ENCODE measurements around the gene TMPRSS9. TPM values are rescaled to one million over a fixed set of nuclear protein-coding genes. Genes with fewer than 3 reads are reported as not detected.

TMPRSS9 gene
- not detected for total RNA-seq
- long read RNA-seq, result 0 reads

DNA sequence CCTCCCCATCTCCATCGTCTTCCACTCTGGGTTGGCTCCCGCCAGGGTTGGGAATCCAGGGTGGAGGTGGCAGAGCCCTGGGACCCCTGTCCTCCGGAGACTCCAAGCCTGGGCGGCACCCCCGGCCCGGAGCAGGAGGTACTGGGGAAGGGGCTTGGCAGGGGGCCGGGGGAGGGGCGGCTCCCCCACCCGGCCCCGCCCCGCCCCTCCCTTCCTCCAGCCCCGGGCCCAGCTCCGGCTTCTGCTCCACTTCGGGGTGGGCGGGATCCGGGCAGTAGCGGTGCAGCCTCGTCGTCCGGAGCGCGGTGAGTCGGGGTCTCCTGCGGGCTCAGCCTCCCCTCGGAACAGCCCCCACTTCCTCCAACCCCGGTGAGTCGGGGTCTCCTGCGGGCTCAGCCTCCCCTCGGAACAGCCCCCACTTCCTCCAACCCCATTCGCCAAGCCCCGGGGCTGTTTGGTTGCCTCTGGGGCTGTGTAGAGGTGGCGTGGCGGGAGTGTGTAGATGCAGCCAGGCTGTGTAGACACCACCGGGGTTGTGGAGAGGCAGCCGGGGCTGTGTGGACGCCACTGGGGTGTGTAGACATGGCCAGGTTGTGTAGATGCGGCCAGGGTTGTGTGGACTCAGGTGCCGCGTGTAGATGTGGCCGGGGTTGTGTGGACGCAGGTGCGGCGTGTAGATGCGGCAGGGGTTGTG lies at the start of gene TMPRSS9:
Gene TMPRSS9 (plus strand): TSS at position 274 of the 694 bp plus-strand sequence. CDS start 29,521 bp downstream, outside the sequence.
- DNase-seq, result no peak
- ATAC-seq (ENCODE audit: poor library complexity), result no peak
- intact Hi-C loops (cut with DNase I), result no loop called here

GRCh38 chr19:2311093-2311492 lies 49.0 kb upstream of the TMPRSS9 start:
- ATAC-seq (ENCODE audit: poor library complexity), result no peak
- no peak for DNase-seq
- intact Hi-C loops (cut with DNase I), result no loop called here

DNA sequence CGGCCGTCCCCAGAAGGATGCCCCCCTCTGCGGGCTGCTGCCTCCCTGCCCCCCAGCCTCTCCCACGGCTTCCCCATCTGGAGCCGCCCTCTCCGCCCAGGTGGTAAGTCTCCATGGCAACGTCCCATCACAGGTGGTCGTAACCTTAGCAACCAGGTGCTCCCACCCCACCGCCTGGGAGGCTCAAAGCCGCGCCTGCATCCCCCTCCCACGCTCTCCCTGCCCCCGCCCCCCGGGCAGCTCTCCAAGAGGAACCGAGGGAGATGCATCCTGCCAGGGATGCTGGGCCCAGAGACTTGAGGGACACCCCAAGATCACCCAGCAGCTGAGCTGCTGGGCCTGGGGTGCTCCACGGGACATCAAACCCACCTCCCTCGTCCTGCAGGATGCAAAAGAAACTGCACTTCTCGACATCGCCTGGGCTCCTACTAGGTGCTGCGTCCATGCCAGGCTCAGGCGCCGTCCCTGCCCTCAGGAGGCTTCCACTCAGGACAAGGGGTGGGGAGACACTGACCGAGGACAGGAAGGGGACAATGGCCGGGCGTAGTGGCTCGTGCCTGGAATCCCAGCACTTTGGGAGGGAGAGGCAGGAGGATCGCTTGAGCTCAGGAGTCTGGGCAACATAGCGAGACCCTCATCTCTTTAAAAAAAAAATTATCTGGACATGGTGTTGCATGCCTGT lies 47.1 kb upstream of the TMPRSS9 start:
- no peak for DNase-seq
- intact Hi-C loops (cut with DNase I), result no loop called here
- ATAC-seq (ENCODE audit: poor library complexity), result no peak

DNA sequence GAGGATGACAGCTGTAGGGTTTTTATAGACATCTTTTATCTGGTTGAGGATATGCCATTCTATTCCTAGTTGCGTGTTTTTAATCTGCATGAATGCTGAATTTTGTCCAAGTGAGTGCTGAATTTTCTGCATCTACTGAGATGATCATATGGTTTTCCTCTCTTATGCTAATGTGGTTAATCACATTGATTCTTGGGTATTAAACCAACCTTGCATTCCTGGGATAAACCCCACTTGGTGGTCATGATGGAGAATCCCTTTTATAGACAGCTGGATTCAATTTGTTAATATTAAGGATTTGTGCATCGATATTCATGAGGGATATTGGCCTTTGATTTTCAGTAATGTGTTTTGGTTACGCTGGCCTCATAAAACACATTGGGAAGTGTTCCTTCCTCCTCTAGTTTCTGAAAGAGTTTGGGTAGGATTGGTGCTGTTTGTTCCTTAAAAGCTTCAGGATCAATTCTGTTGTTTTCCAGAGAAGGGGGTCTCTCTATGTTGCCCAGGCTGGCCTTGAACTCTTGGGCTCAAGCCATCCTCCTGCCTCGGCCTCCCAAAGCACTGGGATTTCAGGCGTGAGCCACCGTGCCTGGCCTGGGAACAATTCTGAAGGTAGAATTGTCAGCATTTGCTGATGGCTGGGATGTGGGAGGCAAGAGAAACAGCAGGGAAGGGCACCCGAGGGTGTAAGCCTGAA lies 44.8 kb upstream of the TMPRSS9 start:
- intact Hi-C loops (cut with DNase I), result loop anchor here (5.0 kb wide), 2 partner anchors 38 to 158 kb away; no protein-coding TSS in a partner anchor
- ATAC-seq (ENCODE audit: poor library complexity) (no peak), DNase-seq (no peak)

DNA sequence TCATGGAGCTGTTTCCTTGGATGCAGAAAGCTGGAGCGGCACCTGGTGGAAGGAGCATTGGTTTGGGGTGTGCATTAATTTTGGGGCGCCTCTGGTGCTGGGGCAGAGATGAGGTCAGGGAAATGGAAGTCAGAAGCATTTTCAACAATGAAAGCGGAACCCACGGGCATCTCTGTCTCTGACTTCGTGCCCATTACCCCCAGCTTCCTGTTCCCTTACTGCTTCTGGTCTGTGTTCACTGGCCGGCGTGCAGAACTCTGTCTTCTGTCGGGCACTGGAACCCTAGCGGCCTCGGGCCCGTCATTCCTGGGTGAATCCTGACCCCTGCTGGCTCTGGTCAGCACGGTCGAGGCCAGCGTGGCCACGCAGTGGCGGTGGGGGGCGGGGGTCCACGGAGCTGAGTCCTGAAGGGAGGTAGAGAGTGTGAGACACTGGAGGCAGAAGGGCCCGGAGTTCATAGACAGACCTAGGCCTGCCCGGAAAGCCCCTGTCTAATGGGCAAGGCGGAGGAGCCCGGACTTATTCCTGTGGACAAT lies 44.2 kb upstream of the TMPRSS9 start:
- DNase-seq (peak; percentile 88), ATAC-seq (ENCODE audit: poor library complexity) (peak; percentile 94)
- intact Hi-C loops (cut with DNase I), result loop anchor here (5.0 kb wide), 2 partner anchors 39 to 159 kb away; no protein-coding TSS in a partner anchor

- DNase-seq, result no peak
- no peak for ATAC-seq (ENCODE audit: poor library complexity)
- intact Hi-C loops (cut with DNase I), result loop anchor here (5.0 kb wide), 2 partner anchors 40 to 160 kb away; no protein-coding TSS in a partner anchor
Observed at GRCh38 chr19:2317300-2317699, 42.8 kb upstream of the TMPRSS9 start.

- intact Hi-C loops (cut with DNase I), result loop anchor here (5.0 kb wide), 2 partner anchors 40 to 160 kb away; no protein-coding TSS in a partner anchor
- no peak for ATAC-seq (ENCODE audit: poor library complexity)
- DNase-seq, result no peak
Observed at GRCh38 chr19:2317756-2318155, 42.3 kb upstream of the TMPRSS9 start.

- intact Hi-C loops (cut with DNase I), result loop anchor here (5.0 kb wide), 2 partner anchors 42 to 162 kb away; no protein-coding TSS in a partner anchor
- no peak for DNase-seq
- no peak for ATAC-seq (ENCODE audit: poor library complexity)
Observed at GRCh38 chr19:2318923-2319322, 41.1 kb upstream of the TMPRSS9 start.

DNA sequence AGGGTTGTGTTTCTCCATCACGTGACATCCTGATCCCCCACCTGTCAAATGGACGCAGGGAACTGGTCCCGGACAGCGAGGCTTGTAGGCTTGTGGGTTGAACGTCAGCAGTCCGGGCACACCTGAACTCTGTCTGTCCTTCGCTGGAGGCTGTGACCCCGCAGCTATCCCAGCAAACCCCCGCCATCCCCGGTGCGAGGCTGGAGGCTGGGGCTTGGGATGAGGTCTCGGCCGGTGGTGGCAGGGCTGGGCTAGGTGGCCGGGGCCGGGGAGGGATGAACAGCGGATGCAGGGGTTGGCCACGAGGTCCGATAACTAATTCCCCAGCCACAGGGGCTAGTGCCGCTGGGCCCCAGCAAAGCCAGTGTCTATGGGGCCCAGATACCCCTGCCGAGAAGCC lies 40.5 kb upstream of the TMPRSS9 start:
- DNase-seq (no peak), ATAC-seq (ENCODE audit: poor library complexity) (no peak)
- intact Hi-C loops (cut with DNase I), result loop anchor here (5.0 kb wide), 2 partner anchors 42 to 162 kb away; no protein-coding TSS in a partner anchor

- no peak for ATAC-seq (ENCODE audit: poor library complexity)
- no peak for DNase-seq
- intact Hi-C loops (cut with DNase I), result loop anchor here (10.0 kb wide), 1 partner anchor 385 kb away; no protein-coding TSS in a partner anchor
Observed at GRCh38 chr19:2320049-2320448, 40.0 kb upstream of the TMPRSS9 start.

DNA sequence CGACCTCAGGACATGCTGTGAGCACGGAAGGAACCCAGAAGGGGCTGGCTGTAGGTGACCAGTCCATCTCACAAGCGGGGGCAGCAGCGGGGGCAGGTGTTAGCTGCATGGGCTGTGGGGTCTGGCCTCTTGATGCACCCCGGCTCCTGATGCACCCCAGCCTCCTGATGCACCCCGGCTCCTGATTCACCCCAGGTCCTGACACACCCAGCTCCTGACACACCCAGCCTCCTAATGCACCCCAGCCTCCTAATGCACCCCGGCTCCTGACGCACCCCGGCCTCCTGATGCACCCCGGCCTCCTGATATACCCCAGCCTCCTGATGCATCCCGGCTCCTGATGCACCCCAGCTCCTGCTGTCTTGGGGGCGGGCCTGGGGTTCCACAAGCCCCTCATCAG lies 39.1 kb upstream of the TMPRSS9 start:
- intact Hi-C loops (cut with DNase I), result loop anchor here (10.0 kb wide), 1 partner anchor 386 kb away; no protein-coding TSS in a partner anchor
- ATAC-seq (ENCODE audit: poor library complexity), result no peak
- DNase-seq, result no peak

DNA sequence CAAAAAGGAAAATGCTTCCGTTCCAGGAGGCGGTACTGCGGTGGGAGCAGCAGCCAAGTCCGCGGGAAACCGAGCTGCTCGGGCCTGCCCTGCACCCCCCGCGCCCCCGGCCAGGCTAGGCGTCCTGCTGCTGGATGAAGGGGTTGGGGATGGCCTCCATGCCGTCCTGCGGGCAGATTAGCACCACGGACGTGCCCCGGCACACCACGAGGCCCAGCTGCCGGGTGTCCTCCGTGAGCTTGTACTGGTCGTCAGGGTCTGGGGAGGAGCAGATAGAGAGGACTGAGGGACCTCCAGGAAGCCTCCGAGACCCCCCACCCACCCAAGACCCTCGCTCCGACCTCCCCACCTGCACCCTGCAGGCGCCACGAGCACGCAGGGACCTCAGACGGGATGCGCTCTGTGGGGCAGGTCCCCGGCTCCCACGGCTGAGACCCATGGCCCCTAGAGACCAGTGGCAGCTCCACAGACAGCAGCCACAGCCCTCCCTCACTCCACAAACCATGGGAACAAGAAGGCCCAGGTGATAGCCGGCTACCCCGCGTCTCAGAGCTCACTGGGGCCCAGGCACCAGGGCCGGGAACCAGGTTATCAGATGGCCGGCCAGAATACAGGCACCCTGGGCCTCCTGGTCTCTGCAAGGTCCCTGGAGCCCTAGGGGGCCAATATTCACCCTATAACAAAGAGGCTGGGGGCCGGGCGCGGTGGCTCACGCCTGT lies 38.3 kb upstream of the TMPRSS9 start:
- no peak for ATAC-seq (ENCODE audit: poor library complexity)
- intact Hi-C loops (cut with DNase I), result loop anchor here (10.0 kb wide), 1 partner anchor 387 kb away; no protein-coding TSS in a partner anchor
- no peak for DNase-seq

DNA sequence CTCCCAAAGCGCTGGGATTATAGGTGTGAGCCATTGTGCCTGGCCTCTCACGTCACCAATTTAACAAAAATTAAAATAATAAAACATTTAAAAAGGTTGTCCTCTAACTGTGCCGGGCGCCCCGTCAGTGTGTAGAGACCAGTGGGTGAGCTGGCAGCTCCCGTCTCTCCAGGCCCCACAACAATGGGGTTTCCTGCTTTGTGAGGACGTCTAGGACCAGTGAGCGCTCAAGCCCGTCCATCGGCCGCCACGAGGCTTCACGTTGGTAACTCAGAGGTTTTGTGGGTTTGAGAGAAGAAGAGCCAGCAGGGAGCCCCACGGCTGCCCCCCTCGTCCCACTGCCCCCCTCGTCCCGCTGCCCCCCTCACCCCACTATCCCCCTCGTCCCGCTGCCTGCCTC lies 36.4 kb upstream of the TMPRSS9 start:
- DNase-seq (no peak), ATAC-seq (ENCODE audit: poor library complexity) (no peak)
- intact Hi-C loops (cut with DNase I), result loop anchor here (10.0 kb wide), 1 partner anchor 389 kb away; no protein-coding TSS in a partner anchor

GRCh38 chr19:2324220-2324948 lies 35.7 kb upstream of the TMPRSS9 start:
- ATAC-seq (ENCODE audit: poor library complexity), result no peak
- no peak for DNase-seq
- intact Hi-C loops (cut with DNase I), result loop anchor here (10.0 kb wide), 1 partner anchor 390 kb away; no protein-coding TSS in a partner anchor

GRCh38 chr19:2325281-2326046 lies 34.6 kb upstream of the TMPRSS9 start:
- DNase-seq (no peak), ATAC-seq (ENCODE audit: poor library complexity) (no peak)
- intact Hi-C loops (cut with DNase I), result loop anchor here (10.0 kb wide), 1 partner anchor 391 kb away; no protein-coding TSS in a partner anchor

GRCh38 chr19:2326699-2327360 lies 33.2 kb upstream of the TMPRSS9 start:
- intact Hi-C loops (cut with DNase I), result loop anchor here (10.0 kb wide), 1 partner anchor 392 kb away; no protein-coding TSS in a partner anchor
- no peak for ATAC-seq (ENCODE audit: poor library complexity)
- DNase-seq, result no peak
